SU-DHL-6 (cell line): Measurements from ENCODE around the gene LPCAT2.

ENCODE experiments used
- EZH2phosphoT487 ChIP-seq: fragments of 200-600 bp; sonication (generic), shearing (Covaris generic); conservative IDR thresholded peaks from 2 replicates; pipeline ENCODE4 v1.6.1; 2018; ENCODE audit warnings: mild to moderate bottlenecking, antibody characterized with exemption, low read length, moderate library complexity, mixed read lengths
- TF ChIP-seq, protein P1 (sequence below): fragments of 200-600 bp; sonication (generic); IDR thresholded peaks from one replicate; pipeline ENCODE4 v1.5.1; 2017; ENCODE audit warnings: antibody characterized with exemption, mild to moderate bottlenecking, low read length, moderate library complexity; ENCODE audit not compliant: insufficient read depth, poor library complexity, severe bottlenecking

DNA sequence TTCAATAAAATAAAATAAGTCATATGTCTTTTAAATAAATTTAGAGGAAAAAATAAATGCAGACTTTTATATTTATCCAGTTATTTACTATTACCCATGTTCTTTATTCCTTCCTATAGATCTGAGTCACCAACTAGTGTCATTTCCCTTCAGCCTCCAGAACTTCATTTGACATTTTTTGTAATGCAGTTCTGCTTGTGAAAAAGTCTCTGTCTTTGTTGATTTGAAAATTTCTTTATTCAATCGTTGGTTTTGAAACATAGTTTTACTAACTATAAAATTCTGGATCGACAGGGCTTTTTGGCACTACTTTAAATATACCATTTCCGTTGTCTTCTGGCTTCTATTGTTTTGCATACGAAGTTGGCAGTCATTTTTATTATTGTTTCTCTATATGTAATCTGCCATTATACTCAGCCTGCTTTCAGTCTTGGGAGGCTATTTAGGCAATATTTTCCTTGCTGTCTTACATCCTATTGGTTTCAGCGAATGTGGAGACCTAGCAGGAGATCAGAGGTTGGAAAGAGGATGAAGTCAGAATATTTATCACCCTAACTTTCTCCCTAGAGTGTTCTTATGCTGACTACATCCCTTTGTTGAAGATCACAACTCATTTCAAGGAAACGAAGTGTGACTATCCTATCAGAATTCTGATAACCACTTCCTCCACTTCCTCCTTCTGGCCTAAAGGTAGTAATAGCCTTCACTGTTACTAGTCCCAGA lies 104.9 kb downstream of the LPCAT2 start:
- TF ChIP-seq, protein P1, sequence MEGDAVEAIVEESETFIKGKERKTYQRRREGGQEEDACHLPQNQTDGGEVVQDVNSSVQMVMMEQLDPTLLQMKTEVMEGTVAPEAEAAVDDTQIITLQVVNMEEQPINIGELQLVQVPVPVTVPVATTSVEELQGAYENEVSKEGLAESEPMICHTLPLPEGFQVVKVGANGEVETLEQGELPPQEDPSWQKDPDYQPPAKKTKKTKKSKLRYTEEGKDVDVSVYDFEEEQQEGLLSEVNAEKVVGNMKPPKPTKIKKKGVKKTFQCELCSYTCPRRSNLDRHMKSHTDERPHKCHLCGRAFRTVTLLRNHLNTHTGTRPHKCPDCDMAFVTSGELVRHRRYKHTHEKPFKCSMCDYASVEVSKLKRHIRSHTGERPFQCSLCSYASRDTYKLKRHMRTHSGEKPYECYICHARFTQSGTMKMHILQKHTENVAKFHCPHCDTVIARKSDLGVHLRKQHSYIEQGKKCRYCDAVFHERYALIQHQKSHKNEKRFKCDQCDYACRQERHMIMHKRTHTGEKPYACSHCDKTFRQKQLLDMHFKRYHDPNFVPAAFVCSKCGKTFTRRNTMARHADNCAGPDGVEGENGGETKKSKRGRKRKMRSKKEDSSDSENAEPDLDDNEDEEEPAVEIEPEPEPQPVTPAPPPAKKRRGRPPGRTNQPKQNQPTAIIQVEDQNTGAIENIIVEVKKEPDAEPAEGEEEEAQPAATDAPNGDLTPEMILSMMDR: no peak
- TF ChIP-seq EZH2phosphoT487: no peak
